OCI-LY7 (cell line): Measurements from ENCODE around the gene TYW1B.
"Not testable (repeated sequence)": the region's sequence is repeated elsewhere in the genome, so short reads cannot be mapped to it uniquely, and the experiment has no call there.

ENCODE experiments used
- CTCF ChIP-seq: fragments of 200-600 bp; sonication (generic); conservative IDR thresholded peaks from 2 replicates; pipeline ENCODE4 v1.5.1; 2014; ENCODE audit warnings: mild to moderate bottlenecking, antibody characterized with exemption, low read length, moderate library complexity, mixed read lengths
- EZH2phosphoT487 ChIP-seq: fragments of 200-600 bp; sonication (generic); IDR thresholded peaks from 2 replicates; pipeline ENCODE4 v1.6.1; 2018; ENCODE audit warnings: low read depth, borderline replicate concordance, mild to moderate bottlenecking, mixed run types, antibody characterized with exemption, low read length, moderate library complexity, mixed read lengths

GRCh38 chr7:72795401-72795800 lies 32.6 kb downstream of the TYW1B start:
- TF ChIP-seq CTCF, EZH2phosphoT487: not testable (repeated sequence)
